GM19193 (cell line): Measurements from ENCODE around the gene SPDL1.

Experiments used
- POLR2A ChIP-seq: IDR thresholded peaks from 4 replicates; pipeline ENCODE4 v1.6.1; 2011; ENCODE audit not compliant: insufficient read depth, insufficient read length; ENCODE audit errors: extremely low read depth

The SPDL1 gene

GRCh38 chr5:169641253-169641652 is 57.7 kb downstream of the SPDL1 start:
- TF ChIP-seq POLR2A = no peak

DNA sequence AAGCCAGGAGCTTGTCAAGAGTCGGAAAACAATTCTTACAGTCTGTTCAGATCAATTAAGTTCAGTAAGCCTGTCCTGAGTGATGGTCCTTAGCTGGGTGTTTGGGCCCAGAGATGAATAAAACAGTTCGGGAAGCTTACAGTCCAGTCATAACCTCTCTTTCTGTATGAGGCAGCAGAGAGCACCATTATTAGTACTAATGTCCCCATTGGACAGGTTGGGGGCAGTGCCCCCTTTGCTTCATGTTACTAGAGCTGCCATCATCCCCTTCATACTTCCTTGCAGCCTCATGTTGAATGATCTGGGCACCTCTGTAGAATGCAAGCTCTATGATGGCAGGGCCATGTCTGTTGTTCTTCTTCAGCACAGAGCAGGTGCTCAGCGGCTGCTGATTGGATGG is 63.3 kb downstream of the SPDL1 start:
- no peak for TF ChIP-seq POLR2A

DNA sequence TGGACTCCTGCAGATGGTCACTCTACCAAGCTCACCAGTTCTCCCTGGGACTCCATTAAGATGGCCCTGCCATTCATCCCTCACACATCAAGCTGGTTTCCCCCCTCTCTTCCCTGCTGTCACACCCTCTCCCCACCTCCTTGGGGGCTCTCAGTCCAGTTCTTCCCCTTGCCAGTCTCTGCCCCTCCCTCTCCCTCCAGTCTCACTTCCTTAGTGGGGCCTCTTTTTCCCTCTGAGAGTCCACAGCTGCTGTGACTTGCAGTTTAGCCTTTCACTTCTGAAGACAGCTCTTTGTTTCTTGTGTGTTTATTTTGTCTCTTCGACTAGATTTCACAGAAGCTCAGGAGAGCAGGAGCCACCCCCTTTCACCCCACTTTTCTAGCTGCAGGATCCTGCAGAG is 64.0 kb downstream of the SPDL1 start:
- TF ChIP-seq POLR2A = no peak

DNA sequence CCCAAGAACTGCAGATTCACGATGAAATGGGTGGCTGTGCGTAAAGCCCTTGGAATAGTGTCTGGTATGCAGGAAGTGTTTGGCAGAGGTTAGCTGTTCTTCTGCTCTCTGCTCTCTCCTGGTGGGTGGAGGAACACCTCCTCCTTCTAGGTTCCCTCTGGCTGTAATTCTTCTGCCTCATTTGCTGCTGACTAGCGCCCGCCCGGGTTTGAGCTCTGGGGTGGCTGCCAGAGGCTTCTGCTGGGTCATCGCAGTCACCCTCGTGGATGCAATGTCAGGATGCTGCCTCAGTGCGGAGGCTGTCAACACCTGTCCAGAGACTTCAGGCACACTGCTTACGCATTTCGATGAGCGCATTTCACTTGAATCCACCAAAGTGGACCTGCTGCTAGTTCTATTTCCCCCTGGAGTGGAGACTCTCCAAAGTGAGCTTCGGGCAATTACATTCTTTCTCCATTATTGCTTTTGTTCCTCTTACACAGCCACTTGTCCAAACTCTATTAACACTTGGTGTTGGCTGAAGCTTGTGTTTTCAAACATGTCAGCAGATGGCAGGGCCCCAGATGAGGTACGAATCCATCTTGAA is 65.2 kb downstream of the SPDL1 start:
- TF ChIP-seq POLR2A = no peak

DNA sequence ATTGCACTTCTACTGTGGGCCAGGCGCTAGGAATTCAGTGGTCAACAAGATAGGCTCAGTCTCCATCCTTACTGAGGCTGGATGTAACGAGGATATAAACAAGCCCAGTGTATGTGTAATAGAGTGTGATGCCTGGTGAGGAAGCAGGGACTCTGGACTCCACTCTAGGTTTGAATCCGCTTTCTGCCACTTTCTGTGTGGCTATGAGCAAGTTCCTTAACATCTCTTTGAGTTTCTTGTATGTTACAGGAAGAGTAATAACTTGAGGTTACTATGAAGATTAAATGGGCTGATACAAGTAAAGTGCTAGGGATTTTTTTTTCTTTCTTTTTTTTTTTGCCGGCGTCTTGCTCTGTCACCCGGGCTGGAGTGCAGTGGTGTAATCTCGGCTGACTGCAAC is 65.9 kb downstream of the SPDL1 start:
- TF ChIP-seq POLR2A = no peak

DNA sequence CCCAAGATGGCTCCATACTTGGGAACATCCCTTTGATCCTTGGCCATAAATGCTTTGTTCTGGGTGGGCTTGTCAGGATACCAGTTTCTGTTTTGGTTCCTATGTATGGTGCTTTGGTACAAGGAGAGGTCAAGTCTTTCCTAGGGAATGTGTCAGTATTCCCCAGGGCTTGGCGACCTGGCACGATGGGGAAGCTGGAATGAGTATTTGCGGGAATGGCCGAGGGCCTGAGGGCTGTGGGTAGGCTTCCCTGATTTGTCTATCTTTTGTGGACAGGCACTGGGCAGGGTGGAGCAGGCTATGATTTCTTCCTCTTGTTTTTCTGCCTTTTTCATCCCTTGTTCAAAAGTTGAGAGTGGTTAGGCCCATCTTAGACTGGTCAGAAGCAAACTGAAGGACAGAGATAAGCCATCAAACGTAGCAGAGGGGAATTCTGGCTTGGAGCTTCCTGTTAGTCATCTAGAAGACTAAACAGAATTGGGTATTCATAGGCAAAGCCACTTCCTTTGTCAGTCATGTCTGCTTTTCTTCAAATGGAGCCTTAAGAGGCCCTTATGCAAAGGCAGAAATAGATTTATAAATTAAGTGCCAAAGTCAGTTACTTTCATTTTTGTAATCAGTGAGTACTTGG is 67.2 kb downstream of the SPDL1 start:
- no peak for TF ChIP-seq POLR2A

GRCh38 chr5:169651526-169651925 is 68.0 kb downstream of the SPDL1 start:
- TF ChIP-seq POLR2A = no peak

GRCh38 chr5:169652057-169652456 is 68.5 kb downstream of the SPDL1 start:
- TF ChIP-seq POLR2A = no peak

DNA sequence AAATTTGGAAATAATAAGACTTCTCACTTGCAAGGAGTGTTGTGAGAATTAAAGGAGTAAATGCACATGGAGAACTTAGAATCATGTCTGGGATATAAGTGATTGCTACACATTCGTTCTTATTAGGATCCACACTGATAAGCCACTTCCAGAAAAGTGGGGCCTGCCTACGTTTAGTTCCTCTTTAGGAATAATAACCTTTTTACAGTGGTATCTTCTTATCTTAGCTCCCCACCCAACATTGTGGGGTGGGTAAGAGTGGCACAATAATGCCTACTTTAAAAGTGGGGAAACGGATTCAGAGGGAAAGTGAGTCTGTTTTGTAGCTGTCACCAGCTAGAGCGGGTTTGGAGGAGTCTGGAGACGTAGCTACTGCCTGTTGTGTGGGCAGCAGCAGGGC is 69.5 kb downstream of the SPDL1 start:
- TF ChIP-seq POLR2A = no peak
